Upper lobe of right lung (tissue), 1 donor: ENCODE results near the gene PRELP. TPM values are rescaled to one million over a fixed set of nuclear protein-coding genes. Genes with fewer than 3 reads are reported as not detected.

Experiments used
- ATAC-seq: fragments of 200-7000 bp; cut with Tn5 transposase; one replicate; pipeline ENCODE4 v1.9.1; 2020; ENCODE audit warnings: mild to moderate bottlenecking, moderate library complexity
- DNase-seq: peaks from one replicate; pipeline ENCODE4 v3.0.0-alpha.2; 2020
- H3K27ac ChIP-seq: fragments of 200-600 bp; one replicate; pipeline ENCODE4 v1.8.0; 2022
- H3K27me3 ChIP-seq: fragments of 200-600 bp; one replicate; pipeline ENCODE4 v1.8.0; 2022; ENCODE audit warnings: mild to moderate bottlenecking
- H3K36me3 ChIP-seq: fragments of 200-600 bp; one replicate; pipeline ENCODE4 v1.8.0; 2022
- H3K4me1 ChIP-seq: fragments of 200-600 bp; one replicate; pipeline ENCODE4 v1.8.0; 2022
- H3K4me3 ChIP-seq: fragments of 200-600 bp; one replicate; pipeline ENCODE4 v1.8.0; 2022; ENCODE audit warnings: mild to moderate bottlenecking
- H3K9me3 ChIP-seq: fragments of 200-600 bp; one replicate; pipeline ENCODE4 v1.8.0; 2022
- CTCF ChIP-seq: fragments of 200-600 bp; IDR thresholded peaks from one replicate; pipeline ENCODE4 v1.8.0; 2022; ENCODE audit warnings: antibody characterized with exemption
- intact Hi-C: fragments of 100-400 bp; cut with DNase I; formaldehyde crosslinking; loops from one replicate; pipeline ENCODE4 v1.11.0; 2022
- long read RNA-seq: library from polyadenylated mRNA; unstranded; transcript quantifications from one replicate; pipeline ENCODE4 v2.0.0, GENCODE V29; 2021
- total RNA-seq: library from RNA; stranded (reverse); fragmentation: NEBNext Ultra II Directional; extraction: Animal tissue kit (Norgen Biotek cat#: 25700); gene quantifications from one replicate; pipeline ENCODE4 v1.2.1, GENCODE V29; 2021
- donor health status: DM: no; HTN: yes; CAD: no; lungs with severe emphysema.

Gene PRELP
- total RNA-seq, result 91.8 TPM
- long read RNA-seq, full-length matches to known transcripts, result 94 of 192 reads
- long read RNA-seq, partial matches to known transcripts, result 65 of 192 reads
- long read RNA-seq, other reads (novel, unspliced or antisense), result 33 of 192 reads

GRCh38 chr1:203475012-203475981 is at the start of gene PRELP:
Gene PRELP (plus strand): TSS chr1:203475806. CDS start chr1:203483185, 7,379 bp downstream.
- peak within 1 kb of the TSS; percentile 76 for H3K27ac ChIP-seq
- no peaks in the 10 kb centered on the region for H3K9me3 ChIP-seq
- ATAC-seq (peak; percentile 60), DNase-seq (no peak)
- intact Hi-C loops, result no loop called here
- no peak for TF ChIP-seq CTCF
- peaks cover 3% of the 10 kb centered on the region for H3K4me1 ChIP-seq
- no peaks in the 10 kb centered on the region for H3K27me3 ChIP-seq
- peak within 1 kb of the TSS; percentile 46 for H3K4me3 ChIP-seq
- H3K36me3 ChIP-seq, result no peaks in the 10 kb centered on the region

GRCh38 chr1:203426366-203426765 is 49.2 kb upstream of the PRELP start:
- intact Hi-C loops, result no loop called here
- no peak overlapping the region for H3K4me3 ChIP-seq
- no peaks in the 10 kb centered on the region for H3K9me3 ChIP-seq
- no peaks in the 10 kb centered on the region for H3K36me3 ChIP-seq
- H3K27me3 ChIP-seq, result peaks cover 3% of the 10 kb centered on the region
- ATAC-seq (no peak), DNase-seq (no peak)
- peaks cover 5% of the 10 kb centered on the region for H3K4me1 ChIP-seq
- no peak for TF ChIP-seq CTCF
- H3K27ac ChIP-seq, result no peak overlapping the region

GRCh38 chr1:203426870-203427269 is 48.7 kb upstream of the PRELP start:
- no peak overlapping the region for H3K4me3 ChIP-seq
- no peak for DNase-seq
- ATAC-seq, result no peak
- intact Hi-C loops, result no loop called here
- H3K27me3 ChIP-seq, result peaks cover 3% of the 10 kb centered on the region
- no peaks in the 10 kb centered on the region for H3K9me3 ChIP-seq
- peaks cover 5% of the 10 kb centered on the region for H3K4me1 ChIP-seq
- H3K36me3 ChIP-seq, result no peaks in the 10 kb centered on the region
- no peak overlapping the region for H3K27ac ChIP-seq
- no peak for TF ChIP-seq CTCF

GRCh38 chr1:203427451-203427850 is 48.2 kb upstream of the PRELP start:
- Histone ChIP-seq H3K36me3 (no peaks in the 10 kb centered on the region), H3K27me3 (peaks cover 3% of the 10 kb centered on the region), H3K4me1 (peaks cover 5% of the 10 kb centered on the region), H3K9me3 (no peaks in the 10 kb centered on the region), H3K27ac (no peak overlapping the region), H3K4me3 (no peak overlapping the region)
- DNase-seq (no peak), ATAC-seq (no peak)
- no peak for TF ChIP-seq CTCF
- intact Hi-C loops, result no loop called here

- H3K27ac ChIP-seq, result no peak overlapping the region
- peak; percentile 58 for ATAC-seq
- no peak for DNase-seq
- no peak overlapping the region for H3K4me3 ChIP-seq
- no peak for TF ChIP-seq CTCF
- H3K36me3 ChIP-seq, result no peaks in the 10 kb centered on the region
- peaks cover 5% of the 10 kb centered on the region for H3K4me1 ChIP-seq
- H3K27me3 ChIP-seq, result peaks cover 3% of the 10 kb centered on the region
- intact Hi-C loops, result no loop called here
- no peaks in the 10 kb centered on the region for H3K9me3 ChIP-seq
These were observed 46.5 kb upstream of the PRELP start for GRCh38 chr1:203428981-203429599.
